DND-41 (cell line): ENCODE measurements around the gene PRKCA.

Source experiments
- ATAC-seq: fragments of 200-7000 bp; cut with Tn5 transposase; 3 replicates; pipeline ENCODE4 v1.9.1; 2021; ENCODE audit warnings: low read depth; ENCODE audit not compliant: insufficient read depth
- DNase-seq: peaks from one replicate; pipeline ENCODE4 v3.0.0-alpha.2; 2020
- H2AFZ ChIP-seq: 2 replicates; pipeline ENCODE4 v1.6.0; 2012; ENCODE audit warnings: low read depth, low read length
- H3K27ac ChIP-seq: 2 replicates; pipeline ENCODE4 v1.5.1; 2012; ENCODE audit warnings: low read length, inconsistent platforms
- H3K27me3 ChIP-seq: fragments of 200-600 bp; sonication (generic); 2 replicates; pipeline ENCODE4 v1.6.0; 2012; ENCODE audit warnings: low read length, mild to moderate bottlenecking, inconsistent platforms; ENCODE audit not compliant: insufficient read depth, poor library complexity
- H3K36me3 ChIP-seq: 2 replicates; pipeline ENCODE4 v1.5.1; 2012; ENCODE audit warnings: low read length, inconsistent platforms; ENCODE audit not compliant: insufficient read depth
- H3K4me1 ChIP-seq: 2 replicates; pipeline ENCODE4 v1.5.1; 2012; ENCODE audit warnings: mild to moderate bottlenecking, low read length; ENCODE audit not compliant: insufficient read depth
- H3K4me2 ChIP-seq: 2 replicates; pipeline ENCODE4 v1.6.0; 2012; ENCODE audit warnings: mild to moderate bottlenecking, moderate library complexity, low read length, inconsistent platforms; ENCODE audit not compliant: insufficient read depth
- H3K4me3 ChIP-seq, 2 experiments: fragments of 200-600 bp in 1 of 2; shearing (Covaris generic) in 1 of 2; 2 replicates each; pipeline ENCODE4 v1.5.1; 2012 to 2016; ENCODE audit warnings: inconsistent platforms in 2 of 2, low read length in 2 of 2, mild to moderate bottlenecking in 2 of 2, low read depth in 1 of 2, moderate library complexity in 1 of 2
- H3K79me2 ChIP-seq: 2 replicates; pipeline ENCODE4 v1.6.0; 2012; ENCODE audit warnings: low read length, inconsistent platforms; ENCODE audit not compliant: insufficient read depth
- H3K9ac ChIP-seq: 2 replicates; pipeline ENCODE4 v1.6.0; 2012; ENCODE audit warnings: low read depth, mild to moderate bottlenecking, inconsistent platforms, low read length, moderate library complexity
- H3K9me3 ChIP-seq: 2 replicates; pipeline ENCODE4 v1.5.1; 2012; ENCODE audit warnings: low read length, moderate library complexity, mild to moderate bottlenecking, inconsistent platforms; ENCODE audit not compliant: insufficient read depth, severe bottlenecking
- H4K20me1 ChIP-seq: 2 replicates; pipeline ENCODE4 v1.6.0; 2012; ENCODE audit warnings: low read length; ENCODE audit not compliant: insufficient read depth
- EZH2 ChIP-seq: IDR thresholded peaks from 3 replicates; pipeline ENCODE4 v1.6.1; 2012; ENCODE audit warnings: borderline replicate concordance, low read depth, mild to moderate bottlenecking, moderate library complexity, low read length, inconsistent platforms; ENCODE audit not compliant: severe bottlenecking
- TF ChIP-seq, protein P1 (sequence below): IDR thresholded peaks from 2 replicates; pipeline ENCODE4 v1.5.1; 2012; ENCODE audit warnings: borderline replicate concordance, low read length, moderate library complexity, mild to moderate bottlenecking; ENCODE audit not compliant: poor library complexity, severe bottlenecking; ENCODE audit errors: extremely low read depth

PRKCA gene

DNA sequence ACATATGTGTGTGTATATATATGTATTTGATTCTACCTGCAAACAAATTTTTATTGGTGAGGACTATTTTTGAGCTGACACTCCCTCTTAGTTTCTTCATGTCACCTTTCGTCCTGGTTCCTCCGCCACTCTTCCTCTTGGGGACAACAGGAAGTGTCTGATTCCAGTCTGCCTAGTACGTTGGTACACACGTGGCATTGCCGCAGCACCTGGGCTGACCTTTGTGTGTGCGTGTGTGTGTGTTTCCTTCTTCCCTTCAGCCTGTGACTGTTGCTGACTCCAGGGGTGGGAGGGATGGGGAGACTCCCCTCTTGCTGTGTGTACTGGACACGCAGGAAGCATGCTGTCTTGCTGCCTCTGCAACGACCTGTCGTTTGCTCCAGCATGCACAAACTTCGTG, 503.2 kb downstream of the PRKCA start:
- ATAC-seq = no peak
- no peaks in the 10 kb centered on the region for H3K79me2 ChIP-seq
- no peak overlapping the region for H2AFZ ChIP-seq
- H4K20me1 ChIP-seq = no peaks in the 10 kb centered on the region; the same call in 1 of the 2 replicates
- no peak overlapping the region for H3K4me2 ChIP-seq
- no peaks in the 10 kb centered on the region for H3K27me3 ChIP-seq
- TF ChIP-seq EZH2 = no peak
- TF ChIP-seq, protein P1, sequence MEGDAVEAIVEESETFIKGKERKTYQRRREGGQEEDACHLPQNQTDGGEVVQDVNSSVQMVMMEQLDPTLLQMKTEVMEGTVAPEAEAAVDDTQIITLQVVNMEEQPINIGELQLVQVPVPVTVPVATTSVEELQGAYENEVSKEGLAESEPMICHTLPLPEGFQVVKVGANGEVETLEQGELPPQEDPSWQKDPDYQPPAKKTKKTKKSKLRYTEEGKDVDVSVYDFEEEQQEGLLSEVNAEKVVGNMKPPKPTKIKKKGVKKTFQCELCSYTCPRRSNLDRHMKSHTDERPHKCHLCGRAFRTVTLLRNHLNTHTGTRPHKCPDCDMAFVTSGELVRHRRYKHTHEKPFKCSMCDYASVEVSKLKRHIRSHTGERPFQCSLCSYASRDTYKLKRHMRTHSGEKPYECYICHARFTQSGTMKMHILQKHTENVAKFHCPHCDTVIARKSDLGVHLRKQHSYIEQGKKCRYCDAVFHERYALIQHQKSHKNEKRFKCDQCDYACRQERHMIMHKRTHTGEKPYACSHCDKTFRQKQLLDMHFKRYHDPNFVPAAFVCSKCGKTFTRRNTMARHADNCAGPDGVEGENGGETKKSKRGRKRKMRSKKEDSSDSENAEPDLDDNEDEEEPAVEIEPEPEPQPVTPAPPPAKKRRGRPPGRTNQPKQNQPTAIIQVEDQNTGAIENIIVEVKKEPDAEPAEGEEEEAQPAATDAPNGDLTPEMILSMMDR = no peak
- no peak overlapping the region for H3K9ac ChIP-seq
- no peaks in the 10 kb centered on the region for H3K9me3 ChIP-seq
- H3K36me3 ChIP-seq = peaks cover 3% of the 10 kb centered on the region; the same call in 1 of the 2 replicates
- no peaks in the 10 kb centered on the region for H3K4me1 ChIP-seq
- no peak overlapping the region for H3K4me3 ChIP-seq
- H3K27ac ChIP-seq = no peak overlapping the region
- no peak for DNase-seq

DNA sequence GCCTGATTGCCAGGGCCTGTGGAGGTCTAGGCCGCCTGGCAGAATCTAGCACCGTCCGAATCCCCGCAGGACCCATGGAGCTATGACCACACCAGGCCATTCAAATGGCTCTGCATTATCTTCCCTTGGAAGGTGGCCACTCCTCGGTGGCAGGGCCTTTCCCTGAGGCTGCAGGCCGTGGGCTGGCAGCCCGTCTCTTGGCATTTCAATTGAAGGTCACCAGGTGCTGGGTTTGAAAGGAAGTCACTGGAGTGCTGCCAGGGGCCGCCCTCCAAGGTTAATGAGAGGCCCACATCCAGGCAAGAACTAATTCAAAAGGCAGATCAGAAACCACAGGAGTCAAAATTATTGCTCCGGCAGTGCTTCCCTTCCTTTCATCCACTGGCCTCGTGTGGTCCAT, 504.8 kb downstream of the PRKCA start:
- H4K20me1 ChIP-seq = no peaks in the 10 kb centered on the region; the same call in 1 of the 2 replicates
- TF ChIP-seq, protein P1 = no peak
- no peak for TF ChIP-seq EZH2
- no peak overlapping the region for H3K4me3 ChIP-seq
- DNase-seq (no peak), ATAC-seq (no peak)
- no peak overlapping the region for H3K4me2 ChIP-seq
- H3K79me2 ChIP-seq = no peaks in the 10 kb centered on the region
- H3K27me3 ChIP-seq = no peaks in the 10 kb centered on the region
- no peaks in the 10 kb centered on the region for H3K4me1 ChIP-seq
- H2AFZ ChIP-seq = no peak overlapping the region
- H3K9ac ChIP-seq = no peak overlapping the region
- no peaks in the 10 kb centered on the region for H3K36me3 ChIP-seq
- H3K27ac ChIP-seq = no peak overlapping the region
- H3K9me3 ChIP-seq = no peaks in the 10 kb centered on the region

DNA sequence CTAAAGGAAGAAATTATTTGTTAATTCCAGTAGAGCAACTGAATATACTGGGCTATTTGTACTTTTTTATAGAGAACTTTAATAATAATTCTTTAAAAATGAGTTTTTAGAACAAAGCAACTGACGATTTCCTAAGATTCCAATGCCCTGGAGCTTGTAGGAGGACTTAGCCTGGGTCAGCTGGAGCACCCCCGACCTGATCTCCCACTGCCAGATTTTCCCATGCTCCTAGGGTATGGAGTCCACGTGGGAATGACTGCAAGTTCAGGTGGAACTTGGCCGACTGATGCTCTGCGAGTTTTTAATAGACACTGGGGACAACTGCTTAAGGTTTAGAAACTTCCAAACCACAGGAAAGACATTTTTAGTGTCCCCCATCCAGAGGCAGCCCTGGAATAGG, 507.0 kb downstream of the PRKCA start:
- H3K79me2 ChIP-seq = no peaks in the 10 kb centered on the region
- no peaks in the 10 kb centered on the region for H3K27me3 ChIP-seq
- ATAC-seq = no peak
- H3K36me3 ChIP-seq = no peaks in the 10 kb centered on the region
- no peak for TF ChIP-seq EZH2
- TF ChIP-seq, protein P1 = no peak
- H3K4me1 ChIP-seq = no peaks in the 10 kb centered on the region
- no peak overlapping the region for H2AFZ ChIP-seq
- H3K9me3 ChIP-seq = no peaks in the 10 kb centered on the region
- H3K4me3 ChIP-seq = no peak overlapping the region
- H4K20me1 ChIP-seq = no peaks in the 10 kb centered on the region; the same call in 1 of the 2 replicates
- no peak overlapping the region for H3K9ac ChIP-seq
- no peak for DNase-seq
- no peak overlapping the region for H3K27ac ChIP-seq
- no peak overlapping the region for H3K4me2 ChIP-seq
